K562 (cell line): ENCODE results near the gene ANAPC2. TPM values are rescaled to one million over a fixed set of nuclear protein-coding genes. Genes with fewer than 3 reads are reported as not detected.

Experiments used
- CCAR2 ChIP-seq: fragments of 200-400 bp; formaldehyde crosslinking; IDR thresholded peaks from 2 replicates; pipeline ENCODE4 v1.6.1; 2017; ENCODE audit warnings: mild to moderate bottlenecking, low read depth, low read length
- CREM ChIP-seq: IDR thresholded peaks from 2 replicates; pipeline ENCODE4 v1.6.1; 2014; ENCODE audit warnings: antibody characterized with exemption, low read depth
- EGR1 ChIP-seq: fragments of 450-650 bp; conservative IDR thresholded peaks from 2 replicates; pipeline ENCODE4 v1.6.1; 2017; ENCODE audit warnings: mild to moderate bottlenecking
- ETV6 ChIP-seq, 3 experiments: fragments of 150-350 bp in 1 of 3; sonication (generic) in 1 of 3; formaldehyde crosslinking in 1 of 3; IDR thresholded peaks; 2 replicates each; pipeline versions ENCODE4 v1.6.1 to v1.8.0; 2014 to 2022; ENCODE audit warnings: borderline replicate concordance in 2 of 3, low read depth in 2 of 3, antibody characterized with exemption in 1 of 3, low read length in 1 of 3, mild to moderate bottlenecking in 1 of 3, missing genetic modification reagents in 1 of 3
- HNRNPLL ChIP-seq: fragments of 200-400 bp; formaldehyde crosslinking; IDR thresholded peaks from 2 replicates; pipeline ENCODE4 v1.6.1; 2017; ENCODE audit warnings: low read length, low read depth, mild to moderate bottlenecking; ENCODE audit not compliant: poor library complexity, severe bottlenecking
- HOMEZ ChIP-seq: fragments of 250-450 bp; sonication (Bioruptor Pico); IDR thresholded peaks from 2 replicates; pipeline ENCODE4 v1.4.0; 2020; ENCODE audit warnings: mild to moderate bottlenecking, moderate library complexity
- MEIS2 ChIP-seq: fragments of 450-650 bp; IDR thresholded peaks from 2 replicates; pipeline ENCODE4 v1.6.1; 2014; ENCODE audit warnings: mild to moderate bottlenecking; ENCODE audit not compliant: partially characterized antibody
- MYC ChIP-seq, 2 experiments: fragments of 250-450 bp in 1 of 2; sonication (Bioruptor Pico) in 1 of 2; IDR thresholded peaks; 2 replicates each; pipeline versions ENCODE4 v1.5.1 to v1.6.1; 2012 to 2021; ENCODE audit warnings: low read depth in 2 of 2, borderline replicate concordance in 1 of 2, improper control_type of control experiment in 1 of 2, low read length in 1 of 2, mild to moderate bottlenecking in 1 of 2, moderate library complexity in 1 of 2
- POLR2B ChIP-seq: fragments of 450-650 bp; IDR thresholded peaks from 2 replicates; pipeline ENCODE4 v1.6.1; 2018; ENCODE audit warnings: low read depth; ENCODE audit not compliant: partially characterized antibody
- RFX1 ChIP-seq: fragments of 450-650 bp; IDR thresholded peaks from 2 replicates; pipeline ENCODE4 v1.6.1; 2016; ENCODE audit warnings: mild to moderate bottlenecking, moderate library complexity
- SMAD4 ChIP-seq: fragments of 250-450 bp; sonication (Bioruptor Pico); conservative IDR thresholded peaks from 2 replicates; pipeline ENCODE4 v1.8.0; 2021; ENCODE audit warnings: inconsistent platforms, mild to moderate bottlenecking, moderate library complexity
- THAP12 ChIP-seq: fragments of 250-450 bp; sonication (Bioruptor Pico); IDR thresholded peaks from 2 replicates; pipeline ENCODE4 v1.9.0; 2021; ENCODE audit warnings: mild to moderate bottlenecking, inconsistent platforms
- UBTF ChIP-seq, 2 experiments: IDR thresholded peaks; 2 replicates each; pipeline ENCODE4 v1.6.1; 2012; ENCODE audit warnings: improper control_type of control experiment in 2 of 2, low read depth in 2 of 2, low read length in 2 of 2, borderline replicate concordance in 1 of 2
- ZBTB2 ChIP-seq: fragments of 450-650 bp; IDR thresholded peaks from 2 replicates; pipeline ENCODE4 v1.6.1; 2016; ENCODE audit warnings: antibody characterized with exemption
- ZEB2 ChIP-seq: fragments of 450-650 bp; IDR thresholded peaks from 2 replicates; pipeline ENCODE4 v1.6.1; 2016
- ZNF24 ChIP-seq: fragments of 450-650 bp; IDR thresholded peaks from 2 replicates; pipeline ENCODE4 v1.6.1; 2016
- ZNF324 ChIP-seq: fragments of 250-450 bp; sonication (Bioruptor Pico); IDR thresholded peaks from 2 replicates; pipeline ENCODE4 v1.4.0; 2020; ENCODE audit warnings: mild to moderate bottlenecking
- ZNF511 ChIP-seq: sonication (generic); formaldehyde crosslinking; IDR thresholded peaks from 2 replicates; pipeline ENCODE4 v1.8.0; 2022; ENCODE audit warnings: mild to moderate bottlenecking, missing genetic modification reagents
- polyA plus RNA-seq, 8 experiments: library from polyadenylated mRNA; depleted of rRNA in 4 of 8; stranded (reverse) in 5 of 8; unstranded in 3 of 8; fragments of >200 nt; fragmentation: Nextera tagmentation in 2 of 8; fragmentation: Illumina TruSeq in 1 of 8; extraction: Ambion mirVana in 2 of 8; extraction: Trizol in 1 of 8; gene quantifications; 2 replicates each; pipeline versions ENCODE4 v1.2.1 to v1.2.3, GENCODE V29; 2011 to 2014; ENCODE audit warnings: inconsistent platforms in 1 of 8, missing spikeins in 1 of 8
- total RNA-seq, 7 experiments: library from RNA; depleted of rRNA in 6 of 7; stranded (reverse); fragments of >200 nt in 6 of 7; fragmentation: Illumina TruSeq in 2 of 7; extraction: Trizol in 2 of 7; gene quantifications; 2 replicates each; pipeline versions ENCODE4 v1.2.1 to v1.2.3, GENCODE V29; 2011 to 2021; ENCODE audit warnings: low replicate concordance in 1 of 7

The ANAPC2 gene
- total and polyA plus RNA-seq, 9 of the 15 experiments (the other 6 are each of a cell fraction or from before 2014, with no cell fraction given) = 0.11 to 56.5 (median 17.1) TPM; not detected in 1

GRCh38 chr9:137129456-137130175, 58.7 kb downstream of the ANAPC2 start (continued):
- no peak for TF ChIP-seq HOMEZ (CRISPR knock-in tag)
- TF ChIP-seq ZNF24 = peak; percentile 97
- TF ChIP-seq ZBTB2 = peak; percentile 97
- peak; percentile 71 for TF ChIP-seq THAP12 (CRISPR knock-in tag)
- peak; percentile 64 for TF ChIP-seq EGR1
- peak in 1 of 2 experiments; percentile 48; a peak in 1 of 4 replicates for TF ChIP-seq UBTF (IDR thresholded peaks at IDR 0.05; ENCODE audit: borderline replicate concordance in 1 of 2, low read depth in 2 of 2, low read length in 2 of 2)
- peak; percentile 14; the same call in 1 of the 2 replicates for TF ChIP-seq ZNF511 (CRISPR knock-in tag)
- no peak for TF ChIP-seq ZNF324 (CRISPR knock-in tag)
- peak; percentile 100 for TF ChIP-seq HNRNPLL
- 0 out of 2 replicates have a peak, but pooled peaks have one; percentile 49 for TF ChIP-seq SMAD4 (CRISPR knock-in tag)
- peak; percentile 87 for TF ChIP-seq CREM
- TF ChIP-seq RFX1 = peak; percentile 98
- TF ChIP-seq ZEB2 = no peak
- TF ChIP-seq MYC (IDR thresholded peaks at IDR 0.05; ENCODE audit: low read depth, low read length) = peak; percentile 94
- peak; percentile 53; the same call in 1 of the 2 replicates for TF ChIP-seq MYC (CRISPR knock-in tag; IDR thresholded peaks at IDR 0.05; ENCODE audit: borderline replicate concordance, low read depth)
- TF ChIP-seq CCAR2 = no peak
- TF ChIP-seq ETV6 (IDR thresholded peaks at IDR 0.05; ENCODE audit: borderline replicate concordance in 1 of 2, low read depth in 2 of 2, low read length in 1 of 2) = no peak
- no peak for TF ChIP-seq ETV6 (CRISPR knock-in tag; IDR thresholded peaks at IDR 0.05; ENCODE audit: borderline replicate concordance)
- peak; percentile 86 for TF ChIP-seq POLR2B
- TF ChIP-seq MEIS2 = peak; percentile 90
